ENCODE data around the gene SGCA.

- TF ChIP-seq CTCF (IDR thresholded peaks at IDR 0.05): no peak
- no peak for TF ChIP-seq ZFX (IDR thresholded peaks at IDR 0.05; ENCODE audit: borderline replicate concordance)
These were observed 37.3 kb downstream of the SGCA start for GRCh38 chr17:50203086-50203485.
